Activated B cell treated with CpG ODN at 0.5 μM for 24 hours (primary cell): ENCODE data around the gene RARS1. TPM values are rescaled to one million over a fixed set of nuclear protein-coding genes. Genes with fewer than 3 reads are reported as not detected.
A peak's percentile ranks its signal among the peaks of the same experiment; 100 is the strongest.

Experiments
- ATAC-seq: fragments of 200-7000 bp; cut with Tn5 transposase; one replicate; pipeline ENCODE4 v1.10.0; 2021; ENCODE audit warnings: low read depth, mild to moderate bottlenecking, moderate library complexity
- CTCF ChIA-PET: fragments of 350-600 bp; sonication (Branson Sonifier 250); formaldehyde crosslinking; loops from one replicate; lab custom pipeline; 2021; ENCODE audit warnings: antibody characterized with exemption; lab: Charles Lee
- POLR2A ChIA-PET: fragments of 350-600 bp; sonication (Branson Sonifier 250); formaldehyde crosslinking; loops from one replicate; lab custom pipeline; 2021; ENCODE audit warnings: antibody characterized with exemption; lab: Charles Lee
- DNase-seq: peaks from one replicate; pipeline ENCODE4 v3.0.0; 2022
- H3K27ac Mint-ChIP-seq: one replicate; pipeline ENCODE4 v1.8.0; 2020; ENCODE audit warnings: mixed read lengths
- H3K27me3 Mint-ChIP-seq: one replicate; pipeline ENCODE4 v1.8.0; 2021; ENCODE audit warnings: mixed read lengths
- H3K36me3 Mint-ChIP-seq: one replicate; pipeline ENCODE4 v1.8.0; 2021; ENCODE audit warnings: low read depth, mixed read lengths
- H3K4me1 Mint-ChIP-seq: one replicate; pipeline ENCODE4 v1.8.0; 2021; ENCODE audit warnings: mixed read lengths
- H3K4me3 Mint-ChIP-seq: one replicate; pipeline ENCODE4 v1.8.0; 2020; ENCODE audit warnings: mild to moderate bottlenecking, mixed read lengths
- H3K9me3 Mint-ChIP-seq: one replicate; pipeline ENCODE4 v1.8.0; 2020; ENCODE audit warnings: mixed read lengths
- CTCF ChIP-seq: fragments of 200-600 bp; IDR thresholded peaks from one replicate; pipeline ENCODE4 v1.8.0; 2022; ENCODE audit warnings: antibody characterized with exemption, mild to moderate bottlenecking
- intact Hi-C: fragments of 100-400 bp; cut with micrococcal nuclease; formaldehyde crosslinking; loops from one replicate; pipeline ENCODE4 v1.15.1; 2024
- total RNA-seq: library from RNA; stranded (reverse); gene quantifications from 2 replicates; pipeline ENCODE4 v1.2.3, GENCODE V29; 2022

RARS1 gene
- total RNA-seq, 1 donor from 2014 or later = 85.9 TPM

- no peak overlapping the region for H3K27ac Mint-ChIP-seq
- no peak for ATAC-seq
- ChIA-PET POLR2A (no interaction called here), CTCF (no interaction called here)
- no peaks in the 10 kb centered on the region for H3K9me3 Mint-ChIP-seq
- no peaks in the 10 kb centered on the region for H3K36me3 Mint-ChIP-seq
- H3K4me3 Mint-ChIP-seq = no peak overlapping the region
- H3K4me1 Mint-ChIP-seq = peaks cover 9% of the 10 kb centered on the region
- no peak for TF ChIP-seq CTCF
- intact Hi-C loops = no loop called here
- no peak for DNase-seq
- peaks cover 28% of the 10 kb centered on the region for H3K27me3 Mint-ChIP-seq
These were observed 41.6 kb downstream of the RARS1 start for GRCh38 chr5:168527756-168528295.

- Mint-ChIP-seq H3K4me3 (peak within 1 kb of the TSS; percentile 56), H3K4me1 (peaks cover 9% of the 10 kb centered on the region), H3K27me3 (peaks cover 31% of the 10 kb centered on the region), H3K9me3 (no peaks in the 10 kb centered on the region), H3K36me3 (no peaks in the 10 kb centered on the region), H3K27ac (no peak within 1 kb of the TSS)
- intact Hi-C loops = no loop called here
- no peak for TF ChIP-seq CTCF
- CTCF ChIA-PET = no interaction called here
- POLR2A ChIA-PET = no interaction called here
- ATAC-seq (no peak), DNase-seq (no peak)
These were observed 42.5 kb downstream of the RARS1 start, which contains the start of gene FBLL1 for GRCh38 chr5:168528521-168529373. FBLL1 (plus strand) TSS chr5:168529305; CDS start chr5:168529505, 200 bp downstream.

GRCh38 chr5:168529374-168530234 is 43.3 kb downstream of the RARS1 start:
- peaks cover 31% of the 10 kb centered on the region for H3K27me3 Mint-ChIP-seq
- peak overlapping the region; percentile 46 for H3K4me3 Mint-ChIP-seq

GRCh38 chr5:168530621-168531150 is 44.4 kb downstream of the RARS1 start:
- no peak for ATAC-seq
- CTCF ChIA-PET = no interaction called here
- no peak overlapping the region for H3K4me3 Mint-ChIP-seq
- intact Hi-C loops = no loop called here
- peaks cover 31% of the 10 kb centered on the region for H3K27me3 Mint-ChIP-seq
- H3K36me3 Mint-ChIP-seq = no peaks in the 10 kb centered on the region
- no peaks in the 10 kb centered on the region for H3K9me3 Mint-ChIP-seq
- peaks cover 9% of the 10 kb centered on the region for H3K4me1 Mint-ChIP-seq
- no peak for DNase-seq
- POLR2A ChIA-PET = no interaction called here
- TF ChIP-seq CTCF = no peak
- H3K27ac Mint-ChIP-seq = no peak overlapping the region

More at GRCh38 chr5:168529374-168530234, 43.3 kb downstream of the RARS1 start:
- ATAC-seq (no peak), DNase-seq (no peak)
- no peaks in the 10 kb centered on the region for H3K9me3 Mint-ChIP-seq
- ChIA-PET POLR2A (no interaction called here), CTCF (no interaction called here)
- intact Hi-C loops = no loop called here
- H3K27ac Mint-ChIP-seq = no peak overlapping the region
- no peak for TF ChIP-seq CTCF
- peaks cover 9% of the 10 kb centered on the region for H3K4me1 Mint-ChIP-seq
- no peaks in the 10 kb centered on the region for H3K36me3 Mint-ChIP-seq
